Spleen (tissue), 11 donors: ENCODE measurements around the gene TMEM145. TPM values are rescaled to one million over a fixed set of nuclear protein-coding genes. Genes with fewer than 3 reads are reported as not detected.
A peak's percentile ranks its signal among the peaks of the same experiment; 100 is the strongest.

Source experiments
- DNase-seq: peaks from one replicate; pipeline ENCODE4 v3.0.0-alpha.2; 2020
- H3K27ac ChIP-seq, 8 donors: fragments of 200-600 bp; sonication (generic) in 7 of 8; 1 replicate in 4 of 8; 2 replicates in 4 of 8; pipeline versions ENCODE4 v1.5.0 to v1.8.0; 2016 to 2021; ENCODE audit warnings: inconsistent platforms in 4 of 8, mild to moderate bottlenecking in 4 of 8, moderate library complexity in 1 of 8
- H3K27me3 ChIP-seq, 7 donors: fragments of 200-600 bp; sonication (generic) in 6 of 7; replicated peaks in 1 of 7; 1 replicate in 4 of 7; 2 replicates in 3 of 7; pipeline versions ENCODE4 v1.5.0 to v1.8.0; 2016 to 2021; ENCODE audit warnings: inconsistent platforms in 3 of 7, mild to moderate bottlenecking in 1 of 7
- H3K36me3 ChIP-seq, 6 donors: fragments of 200-600 bp; sonication (generic) in 5 of 6; 1 replicate in 4 of 6; 2 replicates in 2 of 6; pipeline versions ENCODE4 v1.5.0 to v1.8.0; 2016 to 2021; ENCODE audit warnings: inconsistent platforms in 2 of 6
- H3K4me1 ChIP-seq, 6 donors: fragments of 200-600 bp; sonication (generic) in 5 of 6; 1 replicate in 3 of 6; 2 replicates in 3 of 6; pipeline versions ENCODE4 v1.5.0 to v1.8.0; 2016 to 2021; ENCODE audit warnings: inconsistent platforms in 3 of 6
- H3K4me3 ChIP-seq, 8 donors: fragments of 200-600 bp; sonication (generic) in 7 of 8; 1 replicate in 4 of 8; 2 replicates in 4 of 8; pipeline versions ENCODE4 v1.5.0 to v1.8.0; 2016 to 2021; ENCODE audit warnings: inconsistent platforms in 4 of 8, mild to moderate bottlenecking in 4 of 8, moderate library complexity in 2 of 8
- H3K9me3 ChIP-seq, 8 donors: fragments of 200-600 bp; sonication (generic) in 7 of 8; 1 replicate in 4 of 8; 2 replicates in 4 of 8; pipeline versions ENCODE4 v1.5.0 to v1.8.0; 2016 to 2021; ENCODE audit warnings: inconsistent platforms in 4 of 8
- POLR2A ChIP-seq, 3 donors: fragments of 450-650 bp; IDR thresholded peaks; one replicate each; pipeline ENCODE4 v1.5.1; 2017; ENCODE audit warnings: antibody characterized with exemption in 3 of 3, mild to moderate bottlenecking in 1 of 3
- POLR2AphosphoS5 ChIP-seq, 3 donors: sonication (generic); formaldehyde crosslinking; IDR thresholded peaks; one replicate each; pipeline ENCODE4 v1.5.1; 2017; ENCODE audit warnings: antibody characterized with exemption in 3 of 3
- WGBS, 5 donors: extraction: QIAGEN DNeasy Blood & Tissue Kit in 3 of 5; methylation state at CpG; one replicate each; pipeline versions ENCODE4 v1.1.5 to v1.1.7; 2013 to 2018; 5-methylcytosine and 5-hydroxymethylcytosine counted together
- intact Hi-C: fragments of 100-400 bp; cut with DNase I; formaldehyde crosslinking; loops from one replicate; pipeline ENCODE4 v1.15.0; 2023; ENCODE audit warnings: low total_unique reads
- polyA plus RNA-seq, 3 donors: library from polyadenylated mRNA; stranded (reverse); fragments of 200-250 nt; gene quantifications; one replicate each; pipeline ENCODE4 v1.2.1, GENCODE V29; 2013
- total RNA-seq, 7 donors: library from RNA; depleted of rRNA in 3 of 7; stranded (reverse); fragments of >200 nt in 3 of 7; fragmentation: NEBNext Ultra II Directional in 4 of 7; extraction: Animal tissue kit (Norgen Biotek cat#: 25700) in 4 of 7; gene quantifications; one replicate each; pipeline versions ENCODE4 v1.1.0 to v1.2.1, GENCODE V29; 2016 to 2021
- TF ChIP-seq, protein P1 (sequence below), 11 experiments: fragments of 200-600 bp in 7 of 11; fragments of 450-650 bp in 4 of 11; sonication (generic) in 4 of 11; IDR thresholded peaks in 8 of 11; conservative IDR thresholded peaks in 3 of 11; 1 replicate in 7 of 11; 2 replicates in 4 of 11; pipeline versions ENCODE4 v1.4.0 to v1.8.0; 2016 to 2021; ENCODE audit warnings: antibody characterized with exemption in 11 of 11, inconsistent platforms in 4 of 11, mild to moderate bottlenecking in 1 of 11
- donor health status: healthy with polysubstance abuse.
- donor health status: DM: no; HTN: no; CAD: no; lungs with moderate emphysema.
- donor health status: DM: no; HTN: no; CAD: no.
- donor health status: Bipolar disorder and iron deficiency.
- donor health status: healthy.
- donor health status: DM: no; HTN: no; CAD: no.
- donor health status: DM: yes; HTN: yes; CAD: no.

Gene TMEM145
- total and polyA plus RNA-seq, 10 donors, result 0.13 to 2.3 (median 0.73) TPM; not detected in 1

DNA sequence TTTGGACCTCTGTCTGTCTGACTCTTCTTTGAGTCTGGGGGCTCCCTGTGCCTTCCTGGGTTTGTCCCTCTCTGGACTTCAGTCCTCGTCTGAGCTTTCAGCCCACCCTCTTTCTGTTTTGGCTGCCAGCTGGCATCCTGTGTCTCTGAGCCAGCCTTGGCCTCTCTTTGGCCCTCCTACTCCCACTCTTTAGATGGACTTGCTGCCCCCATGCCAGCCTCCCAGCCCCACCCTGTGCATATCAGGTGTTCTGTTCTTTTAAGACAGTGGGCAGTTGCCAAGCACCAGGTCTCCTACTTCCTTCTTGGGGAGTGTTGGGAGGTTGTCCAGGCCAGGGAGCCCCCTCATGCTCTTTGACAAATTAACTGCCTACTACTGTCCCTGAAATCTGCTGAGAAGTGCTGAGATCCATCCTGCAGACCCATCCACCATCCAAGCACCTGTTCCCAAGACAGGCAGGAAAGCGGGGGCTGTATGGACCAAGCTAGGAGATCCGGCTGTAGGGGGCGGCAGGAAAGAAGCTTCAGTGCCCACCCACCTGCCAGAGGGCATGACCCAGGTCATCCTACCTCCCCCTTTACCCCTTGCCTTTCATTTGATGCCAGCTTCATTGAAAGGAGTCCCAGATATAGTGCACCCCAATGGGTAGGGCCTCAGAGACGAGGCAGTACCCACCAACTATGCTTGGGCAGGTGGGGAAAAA is 34.5 kb upstream of the TMEM145 start:
- TF ChIP-seq, protein P1, sequence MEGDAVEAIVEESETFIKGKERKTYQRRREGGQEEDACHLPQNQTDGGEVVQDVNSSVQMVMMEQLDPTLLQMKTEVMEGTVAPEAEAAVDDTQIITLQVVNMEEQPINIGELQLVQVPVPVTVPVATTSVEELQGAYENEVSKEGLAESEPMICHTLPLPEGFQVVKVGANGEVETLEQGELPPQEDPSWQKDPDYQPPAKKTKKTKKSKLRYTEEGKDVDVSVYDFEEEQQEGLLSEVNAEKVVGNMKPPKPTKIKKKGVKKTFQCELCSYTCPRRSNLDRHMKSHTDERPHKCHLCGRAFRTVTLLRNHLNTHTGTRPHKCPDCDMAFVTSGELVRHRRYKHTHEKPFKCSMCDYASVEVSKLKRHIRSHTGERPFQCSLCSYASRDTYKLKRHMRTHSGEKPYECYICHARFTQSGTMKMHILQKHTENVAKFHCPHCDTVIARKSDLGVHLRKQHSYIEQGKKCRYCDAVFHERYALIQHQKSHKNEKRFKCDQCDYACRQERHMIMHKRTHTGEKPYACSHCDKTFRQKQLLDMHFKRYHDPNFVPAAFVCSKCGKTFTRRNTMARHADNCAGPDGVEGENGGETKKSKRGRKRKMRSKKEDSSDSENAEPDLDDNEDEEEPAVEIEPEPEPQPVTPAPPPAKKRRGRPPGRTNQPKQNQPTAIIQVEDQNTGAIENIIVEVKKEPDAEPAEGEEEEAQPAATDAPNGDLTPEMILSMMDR (IDR thresholded peaks at IDR 0.05 in 8 of 11, conservative IDR thresholded peaks at IDR 0.05 in 3 of 11), result no peak
- no peak for TF ChIP-seq POLR2A (IDR thresholded peaks at IDR 0.05)
- TF ChIP-seq POLR2AphosphoS5 (IDR thresholded peaks at IDR 0.05), result peak in 1 of 3 donors; percentile 21
- intact Hi-C loops, result no loop called here
- no peaks in the 10 kb centered on the region for H3K9me3 ChIP-seq
- DNase-seq, result no peak
- H3K27ac ChIP-seq, result peak overlapping the region in 7 of 8 donors; percentile 24 to 99 (median 97)
- peak overlapping the region in 1 of 8 donors; percentile 91 for H3K4me3 ChIP-seq
- 52 to 78% (median 64%) methylated on average over 5 of the region's 5 CpGs for WGBS, 5 donors
- peaks cover 68 to 100% (median 94%) of the 10 kb centered on the region in 6 donors for H3K4me1 ChIP-seq
- peaks cover 0 to 45% (median 15%) of the 10 kb centered on the region in 6 donors for H3K36me3 ChIP-seq
- H3K27me3 ChIP-seq, result no peaks in the 10 kb centered on the region

- 12 to 21% (median 20%) methylated on average over 6 of the region's 6 CpGs for WGBS, 5 donors
- intact Hi-C loops, result no loop called here
- H3K27ac ChIP-seq, result peak overlapping the region; percentile 93 to 99 (median 96)
- peaks cover 0 to 37% (median 7%) of the 10 kb centered on the region in 6 donors for H3K36me3 ChIP-seq
- H3K4me1 ChIP-seq, result peaks cover 68 to 92% (median 90%) of the 10 kb centered on the region in 6 donors
- peak overlapping the region; percentile 81 to 91 (median 88) for H3K4me3 ChIP-seq
- no peak for TF ChIP-seq POLR2A (IDR thresholded peaks at IDR 0.05)
- no peaks in the 10 kb centered on the region for H3K27me3 ChIP-seq
- H3K9me3 ChIP-seq, result no peaks in the 10 kb centered on the region
- no peak for DNase-seq
Measured at GRCh38 chr19:42279155-42279901, 33.8 kb upstream of the TMEM145 start.

DNA sequence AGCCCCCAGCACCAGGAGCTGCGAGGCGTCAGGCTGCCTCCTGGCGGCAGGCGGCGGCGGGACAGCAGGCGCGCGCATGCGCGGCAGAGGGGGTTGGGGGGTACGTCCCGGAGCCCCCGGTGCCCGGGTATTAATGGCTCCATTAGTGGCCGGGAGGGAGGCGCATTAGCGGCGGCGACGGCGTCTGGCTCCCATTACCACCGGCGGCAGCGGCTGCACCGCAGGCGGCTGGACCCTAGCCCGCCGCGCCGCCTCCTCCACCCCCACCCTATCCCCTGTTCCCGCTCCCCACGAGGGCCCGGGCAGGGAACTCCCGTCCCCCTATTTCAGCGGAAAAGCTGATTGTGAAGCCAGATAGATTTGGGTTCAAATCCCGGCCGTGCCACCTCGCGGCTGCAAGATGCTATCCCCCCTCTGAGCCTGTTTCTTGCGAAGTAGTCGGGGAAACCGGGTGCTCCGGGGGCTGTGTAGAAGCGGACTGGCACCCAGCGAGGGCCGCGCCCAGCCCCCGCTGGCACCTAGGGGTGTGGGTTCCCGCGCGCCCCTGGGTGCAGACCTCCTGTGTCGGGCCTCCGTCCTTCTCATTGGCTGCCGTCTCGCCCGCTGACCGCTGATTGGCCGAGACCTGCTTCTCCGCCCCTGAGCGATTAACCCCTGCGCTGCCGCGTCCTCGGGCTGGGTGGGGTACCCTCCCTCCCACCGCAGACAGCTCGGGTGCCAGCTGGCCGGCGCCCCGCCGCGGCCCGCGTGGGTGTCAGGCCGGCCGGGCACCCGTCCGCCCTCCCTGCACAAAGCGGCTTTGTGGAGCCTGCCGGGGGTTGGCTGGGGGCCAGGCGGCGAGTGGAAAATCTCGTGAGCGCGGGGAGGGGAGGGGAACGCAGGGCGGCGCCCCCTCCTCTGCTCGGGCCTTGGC is 33.0 kb upstream of the TMEM145 start:
- H3K4me1 ChIP-seq, result peaks cover 62 to 91% (median 88%) of the 10 kb centered on the region in 6 donors
- intact Hi-C loops, result no loop called here
- TF ChIP-seq, protein P1 (IDR thresholded peaks at IDR 0.05 in 8 of 11, conservative IDR thresholded peaks at IDR 0.05 in 3 of 11), result peak; percentile 85 to 97 (median 94)
- TF ChIP-seq POLR2AphosphoS5 (IDR thresholded peaks at IDR 0.05), result peak; percentile 80 to 84 (median 83)
- TF ChIP-seq POLR2A (IDR thresholded peaks at IDR 0.05), result no peak

GRCh38 chr19:42280815-42281145 is 32.3 kb upstream of the TMEM145 start:
- peaks cover 62 to 91% (median 88%) of the 10 kb centered on the region in 6 donors for H3K4me1 ChIP-seq
- H3K27ac ChIP-seq, result peak overlapping the region; percentile 93 to 99 (median 96)
- H3K4me3 ChIP-seq, result peak overlapping the region; percentile 81 to 91 (median 88)
- peaks cover 0 to 23% (median 0%) of the 10 kb centered on the region in 6 donors for H3K36me3 ChIP-seq
- H3K9me3 ChIP-seq, result no peaks in the 10 kb centered on the region
- no peaks in the 10 kb centered on the region for H3K27me3 ChIP-seq
- WGBS, 5 donors, result 0 to 1% (median 1%) methylated on average over 16 to 20 of the region's 20 CpGs
- intact Hi-C loops, result no loop called here
- TF ChIP-seq POLR2AphosphoS5 (IDR thresholded peaks at IDR 0.05), result no peak
- TF ChIP-seq POLR2A (IDR thresholded peaks at IDR 0.05), result no peak
- TF ChIP-seq, protein P1 (IDR thresholded peaks at IDR 0.05 in 8 of 11, conservative IDR thresholded peaks at IDR 0.05 in 3 of 11), result no peak
- DNase-seq, result peak; percentile 87

More for the DNA sequence above, 33.0 kb upstream of the TMEM145 start:
- Histone ChIP-seq H3K36me3 (peaks cover 0 to 29% (median under 1%) of the 10 kb centered on the region in 6 donors), H3K4me3 (peak overlapping the region; percentile 81 to 91 (median 88)), H3K27me3 (no peaks in the 10 kb centered on the region), H3K9me3 (no peaks in the 10 kb centered on the region), H3K27ac (peak overlapping the region; percentile 93 to 99 (median 96))
- DNase-seq, result peak; percentile 95
- WGBS, 5 donors, result 0 to 1% (median 1%) methylated on average over 69 to 88 of the region's 89 CpGs
